C4-2B (cell line): ENCODE data around the gene HSPA6.
"Not testable (repeated sequence)": the region's sequence is repeated elsewhere in the genome, so short reads cannot be mapped to it uniquely, and the experiment has no call there.

ENCODE experiments used
- H3K27ac ChIP-seq: fragments of 450-650 bp; 2 replicates; pipeline ENCODE4 v1.5.1; 2017
- ZFX ChIP-seq: fragments of 450-650 bp; IDR thresholded peaks from 2 replicates; pipeline ENCODE4 v1.6.1; 2017
- TF ChIP-seq, protein P1 (sequence below): fragments of 450-650 bp; conservative IDR thresholded peaks from 2 replicates; pipeline ENCODE4 v1.5.1; 2017; ENCODE audit warnings: mild to moderate bottlenecking

The HSPA6 gene

DNA sequence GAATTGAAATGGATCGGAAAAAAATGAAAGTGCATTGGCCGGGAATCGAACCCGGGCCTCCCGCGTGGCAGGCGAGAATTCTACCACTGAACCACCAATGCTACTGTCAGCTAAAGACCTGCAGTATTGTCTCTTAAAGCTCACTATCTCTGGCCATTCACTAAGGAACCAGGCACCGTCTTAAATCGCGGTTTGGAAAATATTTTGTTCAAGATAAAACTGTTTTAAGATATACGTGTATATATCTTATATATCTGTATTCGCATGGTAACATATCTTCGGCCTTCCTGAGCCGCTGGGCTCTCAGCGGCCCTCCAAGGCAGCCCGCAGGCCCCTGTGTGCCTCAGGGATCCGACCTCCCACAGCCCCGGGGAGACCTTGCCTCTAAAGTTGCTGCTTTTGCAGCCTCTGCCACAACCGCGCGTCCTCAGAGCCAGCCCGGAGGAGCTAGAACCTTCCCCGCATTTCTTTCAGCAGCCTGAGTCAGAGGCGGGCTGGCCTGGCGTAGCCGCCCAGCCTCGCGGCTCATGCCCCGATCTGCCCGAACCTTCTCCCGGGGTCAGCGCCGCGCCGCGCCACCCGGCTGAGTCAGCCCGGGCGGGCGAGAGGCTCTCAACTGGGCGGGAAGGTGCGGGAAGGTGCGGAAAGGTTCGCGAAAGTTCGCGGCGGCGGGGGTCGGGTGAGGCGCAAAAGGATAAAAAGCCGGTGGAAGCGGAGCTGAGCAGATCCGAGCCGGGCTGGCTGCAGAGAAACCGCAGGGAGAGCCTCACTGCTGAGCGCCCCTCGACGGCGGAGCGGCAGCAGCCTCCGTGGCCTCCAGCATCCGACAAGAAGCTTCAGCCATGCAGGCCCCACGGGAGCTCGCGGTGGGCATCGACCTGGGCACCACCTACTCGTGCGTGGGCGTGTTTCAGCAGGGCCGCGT lies at the start of gene HSPA6:
Gene HSPA6, plus strand, starts transcription at position 724 of the 925 bp plus-strand sequence. Its CDS starts 119 bp downstream, at position 843.
- H3K27ac ChIP-seq = peak within 1 kb of the TSS; percentile 59

- H3K27ac ChIP-seq = not testable (repeated sequence)
Observed at GRCh38 chr1:161477711-161478110, 46.6 kb upstream of the HSPA6 start.

- TF ChIP-seq ZFX = no peak
- TF ChIP-seq, protein P1, sequence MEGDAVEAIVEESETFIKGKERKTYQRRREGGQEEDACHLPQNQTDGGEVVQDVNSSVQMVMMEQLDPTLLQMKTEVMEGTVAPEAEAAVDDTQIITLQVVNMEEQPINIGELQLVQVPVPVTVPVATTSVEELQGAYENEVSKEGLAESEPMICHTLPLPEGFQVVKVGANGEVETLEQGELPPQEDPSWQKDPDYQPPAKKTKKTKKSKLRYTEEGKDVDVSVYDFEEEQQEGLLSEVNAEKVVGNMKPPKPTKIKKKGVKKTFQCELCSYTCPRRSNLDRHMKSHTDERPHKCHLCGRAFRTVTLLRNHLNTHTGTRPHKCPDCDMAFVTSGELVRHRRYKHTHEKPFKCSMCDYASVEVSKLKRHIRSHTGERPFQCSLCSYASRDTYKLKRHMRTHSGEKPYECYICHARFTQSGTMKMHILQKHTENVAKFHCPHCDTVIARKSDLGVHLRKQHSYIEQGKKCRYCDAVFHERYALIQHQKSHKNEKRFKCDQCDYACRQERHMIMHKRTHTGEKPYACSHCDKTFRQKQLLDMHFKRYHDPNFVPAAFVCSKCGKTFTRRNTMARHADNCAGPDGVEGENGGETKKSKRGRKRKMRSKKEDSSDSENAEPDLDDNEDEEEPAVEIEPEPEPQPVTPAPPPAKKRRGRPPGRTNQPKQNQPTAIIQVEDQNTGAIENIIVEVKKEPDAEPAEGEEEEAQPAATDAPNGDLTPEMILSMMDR = no peak
- no peak overlapping the region for H3K27ac ChIP-seq
Observed at GRCh38 chr1:161478985-161479384, 45.4 kb upstream of the HSPA6 start.

GRCh38 chr1:161480381-161481035 lies 43.8 kb upstream of the HSPA6 start:
- no peak overlapping the region for H3K27ac ChIP-seq
- TF ChIP-seq, protein P1 = no peak
- TF ChIP-seq ZFX = no peak

DNA sequence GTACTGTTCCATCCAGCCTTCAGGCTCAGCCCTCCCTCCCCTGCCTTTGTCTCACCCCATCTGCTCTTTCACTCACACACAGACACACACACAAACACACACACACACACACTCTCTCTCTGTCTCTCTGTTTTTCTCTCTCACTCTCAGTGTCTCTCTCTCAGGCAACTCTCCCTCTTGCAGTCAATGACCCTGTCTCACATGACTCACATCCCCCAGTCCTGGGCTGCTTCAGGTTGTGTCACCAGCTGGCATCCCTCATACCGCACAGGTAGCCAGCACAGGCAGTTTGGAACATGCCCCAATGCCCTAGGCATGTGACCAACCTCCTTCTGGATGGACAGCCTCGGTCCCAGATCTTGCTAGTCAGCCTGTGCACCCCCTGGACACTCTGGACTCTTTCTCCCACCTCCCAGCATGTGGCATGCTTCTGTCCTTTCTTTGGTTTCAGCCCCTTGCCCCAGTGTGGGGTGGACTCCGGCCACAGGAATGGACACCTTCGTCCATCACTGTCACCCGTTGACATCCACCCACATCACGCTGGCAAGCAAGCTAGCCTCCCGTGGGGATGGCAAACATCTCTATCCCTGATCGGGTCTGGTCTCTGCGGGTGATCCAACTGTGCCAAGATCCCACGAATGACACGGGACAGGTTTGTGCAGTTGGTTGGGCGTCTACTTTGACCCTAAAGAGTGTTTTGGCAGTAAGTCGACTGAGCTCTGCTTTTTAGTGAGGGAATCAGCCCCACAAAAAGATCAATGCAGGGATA lies 42.5 kb upstream of the HSPA6 start:
- TF ChIP-seq ZFX = no peak
- TF ChIP-seq, protein P1 = no peak
- no peak overlapping the region for H3K27ac ChIP-seq

DNA sequence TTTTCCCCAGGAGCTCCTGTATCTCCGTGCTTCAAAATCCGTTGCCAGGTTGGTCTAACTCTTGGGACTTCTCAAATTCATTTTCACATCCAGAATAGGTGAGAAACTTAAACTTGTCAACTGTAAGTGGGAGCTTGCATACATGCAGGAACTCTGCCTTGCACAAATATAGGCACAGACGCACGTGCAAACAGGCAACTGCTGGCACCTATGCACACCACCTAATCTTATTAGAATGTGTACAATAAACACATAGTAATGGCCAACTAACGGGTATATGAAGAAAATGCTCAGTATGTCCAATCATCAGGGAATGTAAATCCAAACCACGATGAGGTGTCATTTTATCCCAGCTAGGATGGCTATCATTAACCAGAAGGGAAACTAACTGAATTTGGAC lies 41.7 kb upstream of the HSPA6 start:
- no peak overlapping the region for H3K27ac ChIP-seq
- TF ChIP-seq, protein P1 = no peak
- no peak for TF ChIP-seq ZFX

DNA sequence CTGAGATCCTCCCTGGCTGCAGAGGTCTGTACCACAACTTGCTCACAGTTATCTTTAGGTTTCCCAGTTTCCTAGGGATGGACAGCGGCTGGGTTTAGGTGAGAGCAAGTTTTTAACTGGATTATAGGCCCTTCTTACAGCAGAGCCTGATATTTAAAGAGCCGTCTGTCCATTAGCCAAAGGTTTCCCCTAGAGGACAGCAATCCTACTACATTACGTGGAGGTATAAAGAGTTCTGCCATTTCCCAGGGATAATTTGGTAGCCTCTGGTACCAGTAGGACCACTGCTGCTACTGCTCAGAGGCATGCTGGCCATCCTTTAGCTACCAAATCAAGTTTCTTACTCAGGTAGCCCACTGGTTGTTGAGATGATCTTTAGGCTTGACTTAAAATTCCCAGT lies 41.0 kb upstream of the HSPA6 start:
- H3K27ac ChIP-seq = no peak overlapping the region

More for the DNA sequence above, 41.0 kb upstream of the HSPA6 start:
- TF ChIP-seq ZFX = no peak
- TF ChIP-seq, protein P1 = no peak
